GM21423 (cell line): Measurements from ENCODE around the gene SCOC.

Experiments
- ATAC-seq: cut with Tn5 transposase; IDR thresholded peaks from one replicate; pipeline ENCODE4 v1.9.1; 2021; ENCODE audit warnings: mild to moderate bottlenecking, moderate library complexity; ENCODE audit not compliant: unreplicated experiment

SCOC gene

GRCh38 chr4:140373328-140374129 is at the start of gene SCOC:
SCOC (plus strand) TSS chr4:140373646; CDS start chr4:140379171, 5,525 bp downstream.
- peak; percentile 93 for ATAC-seq

GRCh38 chr4:140326395-140326993 is 47.0 kb upstream of the SCOC start:
- ATAC-seq = no peak

GRCh38 chr4:140330311-140330900 is 43.0 kb upstream of the SCOC start:
- ATAC-seq = no peak

GRCh38 chr4:140331245-140331644 is 42.2 kb upstream of the SCOC start:
- ATAC-seq = no peak

- ATAC-seq = no peak
Measured at GRCh38 chr4:140331876-140332275, 41.6 kb upstream of the SCOC start.

GRCh38 chr4:140332734-140333133 is 40.7 kb upstream of the SCOC start:
- no peak for ATAC-seq

- ATAC-seq = no peak
Measured at GRCh38 chr4:140333523-140333922, 39.9 kb upstream of the SCOC start.

- ATAC-seq = no peak
Measured at GRCh38 chr4:140335076-140335475, 38.4 kb upstream of the SCOC start.

- no peak for ATAC-seq
Measured at GRCh38 chr4:140336730-140337129, 36.7 kb upstream of the SCOC start.

GRCh38 chr4:140342620-140343019 is 30.8 kb upstream of the SCOC start:
- no peak for ATAC-seq

- peak; percentile 98 for ATAC-seq
Measured at GRCh38 chr4:140343303-140343702, 30.1 kb upstream of the SCOC start.

- ATAC-seq = no peak
Measured at GRCh38 chr4:140344101-140344500, 29.3 kb upstream of the SCOC start.

GRCh38 chr4:140344621-140345020 is 28.8 kb upstream of the SCOC start:
- no peak for ATAC-seq

- no peak for ATAC-seq
Measured at GRCh38 chr4:140346136-140346535, 27.3 kb upstream of the SCOC start.

- ATAC-seq = no peak
Measured at GRCh38 chr4:140349816-140350215, 23.6 kb upstream of the SCOC start.

GRCh38 chr4:140351093-140352075 is 22.1 kb upstream of the SCOC start:
- ATAC-seq = no peak

- ATAC-seq = no peak
Measured at GRCh38 chr4:140353786-140354185, 19.7 kb upstream of the SCOC start.

- ATAC-seq = no peak
Measured at GRCh38 chr4:140355288-140355687, 18.2 kb upstream of the SCOC start.

GRCh38 chr4:140357868-140358267 is 15.6 kb upstream of the SCOC start:
- no peak for ATAC-seq

- ATAC-seq = no peak
Measured at GRCh38 chr4:140358281-140358680, 15.2 kb upstream of the SCOC start.
